Cardiac septum (tissue), 1 donor: Measurements from ENCODE around the gene ODAM. TPM values are rescaled to one million over a fixed set of nuclear protein-coding genes. Genes with fewer than 3 reads are reported as not detected.
"Not testable (repeated sequence)": the region's sequence is repeated elsewhere in the genome, so short reads cannot be mapped to it uniquely, and the experiment has no call there.

Source experiments
- DNase-seq: peaks from one replicate; pipeline ENCODE4 v3.0.0-alpha.2; 2020; ENCODE audit warnings: low spot score
- intact Hi-C: fragments of 100-400 bp; cut with DNase I; formaldehyde crosslinking; loops from one replicate; pipeline ENCODE4 v1.14.0; 2022
- total RNA-seq: library from RNA; stranded (reverse); fragmentation: NEBNext Ultra II Directional; extraction: Animal tissue kit (Norgen Biotek cat#: 25700); gene quantifications from one replicate; pipeline ENCODE4 v1.2.1, GENCODE V29; 2021
- donor health status: DM: no; HTN: no; CAD: no.

The ODAM gene
- total RNA-seq, 1 donor from 2014 or later = not detected

DNA sequence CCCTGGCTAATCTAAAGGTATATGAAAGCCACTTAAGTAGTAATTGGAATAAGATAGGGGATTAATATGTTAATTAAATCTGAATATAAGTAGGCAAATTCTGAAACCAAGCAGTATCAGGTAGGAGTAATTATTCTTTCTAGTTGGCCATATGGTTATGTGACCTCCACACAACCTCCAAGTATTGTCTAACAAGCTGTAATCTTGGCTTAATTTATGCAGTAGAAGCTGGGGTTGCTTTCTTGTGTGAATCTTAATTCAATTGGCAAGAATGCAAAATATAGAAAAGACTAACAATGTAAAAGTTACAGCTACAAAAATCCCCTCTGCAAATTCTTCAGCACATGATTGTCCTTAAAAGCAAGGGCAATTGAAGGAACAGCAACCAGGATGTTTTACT, 20.6 kb downstream of the ODAM start:
- intact Hi-C loops, DNase-seq: not testable (repeated sequence)

DNA sequence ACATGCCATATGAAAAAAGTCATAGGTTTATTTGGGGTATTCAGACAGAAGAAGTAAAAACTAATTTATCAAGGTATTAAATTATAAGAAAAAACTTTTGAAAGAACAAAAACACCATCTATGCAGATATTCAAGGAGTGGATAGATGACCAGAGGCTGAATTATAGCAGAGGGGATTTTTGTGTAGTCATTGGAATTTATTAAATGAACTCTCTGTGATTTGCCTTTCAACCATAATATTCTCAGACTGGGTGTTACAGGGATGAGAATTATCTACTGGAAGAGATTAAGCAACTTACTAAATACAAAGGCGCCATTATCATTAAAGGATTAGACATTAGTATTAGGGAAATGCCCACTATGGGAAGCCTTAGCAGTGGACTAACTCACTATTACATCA, 21.0 kb downstream of the ODAM start:
- DNase-seq, intact Hi-C loops: not testable (repeated sequence)

DNA sequence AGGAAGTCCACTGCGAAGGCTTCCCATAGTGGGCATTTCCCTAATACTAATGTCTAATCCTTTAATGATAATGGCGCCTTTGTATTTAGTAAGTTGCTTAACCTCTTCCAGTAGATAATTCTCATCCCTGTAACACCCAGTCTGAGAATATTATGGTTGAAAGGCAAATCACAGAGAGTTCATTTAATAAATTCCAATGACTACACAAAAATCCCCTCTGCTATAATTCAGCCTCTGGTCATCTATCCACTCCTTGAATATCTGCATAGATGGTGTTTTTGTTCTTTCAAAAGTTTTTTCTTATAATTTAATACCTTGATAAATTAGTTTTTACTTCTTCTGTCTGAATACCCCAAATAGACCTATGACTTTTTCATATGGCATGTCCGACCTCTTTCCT, 25.9 kb downstream of the ODAM start:
- intact Hi-C loops, DNase-seq: not testable (repeated sequence)

DNA sequence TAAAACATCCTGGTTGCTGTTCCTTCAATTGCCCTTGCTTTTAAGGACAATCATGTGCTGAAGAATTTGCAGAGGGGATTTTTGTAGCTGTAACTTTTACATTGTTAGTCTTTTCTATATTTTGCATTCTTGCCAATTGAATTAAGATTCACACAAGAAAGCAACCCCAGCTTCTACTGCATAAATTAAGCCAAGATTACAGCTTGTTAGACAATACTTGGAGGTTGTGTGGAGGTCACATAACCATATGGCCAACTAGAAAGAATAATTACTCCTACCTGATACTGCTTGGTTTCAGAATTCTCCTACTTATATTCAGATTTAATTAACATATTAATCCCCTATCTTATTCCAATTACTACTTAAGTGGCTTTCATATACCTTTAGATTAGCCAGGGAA, 26.3 kb downstream of the ODAM start:
- DNase-seq, intact Hi-C loops: not testable (repeated sequence)

DNA sequence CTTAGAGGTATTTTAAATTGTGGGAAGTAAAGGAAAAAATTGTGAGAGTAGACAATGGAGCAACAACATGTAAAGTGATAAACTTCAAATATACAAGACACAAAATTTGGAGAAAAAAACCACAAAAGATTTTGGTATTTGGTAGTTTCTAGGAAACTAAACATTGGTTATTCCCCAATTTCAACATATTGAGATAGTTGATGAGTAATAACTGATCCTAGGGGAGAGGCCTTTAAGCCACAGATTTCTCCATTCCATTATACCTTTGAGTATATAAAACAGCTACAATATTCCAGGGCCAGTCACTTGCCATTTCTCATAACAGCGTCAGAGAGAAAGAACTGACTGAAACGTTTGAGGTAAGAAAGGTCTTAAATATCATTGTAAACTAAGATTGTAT, 30.3 kb downstream of the ODAM start, which contains the start of gene FDCSP:
Gene FDCSP (plus strand): TSS at position 301 of the 400 bp plus-strand sequence. CDS start 5,071 bp downstream, outside the sequence.
- no peak for DNase-seq
- intact Hi-C loops = no loop called here

DNA sequence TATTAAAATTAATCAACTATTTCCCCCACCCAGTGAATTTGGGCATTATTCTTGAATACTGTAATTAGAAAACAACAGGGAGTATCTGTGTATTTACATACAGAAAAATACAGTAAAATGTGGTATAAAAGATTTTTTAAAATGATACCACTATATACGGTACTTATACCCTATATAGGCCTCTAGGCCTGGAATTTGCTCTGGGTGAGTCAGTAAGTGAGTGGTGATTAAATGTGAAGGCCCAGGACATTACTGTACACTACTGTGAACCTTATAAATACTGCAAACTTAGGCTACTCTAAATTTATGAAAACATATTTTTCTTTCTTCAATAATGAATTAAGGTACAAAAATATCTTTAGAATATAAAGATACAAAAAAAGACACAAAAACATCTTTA, 40.6 kb downstream of the ODAM start:
- no peak for DNase-seq
- intact Hi-C loops = no loop called here

DNA sequence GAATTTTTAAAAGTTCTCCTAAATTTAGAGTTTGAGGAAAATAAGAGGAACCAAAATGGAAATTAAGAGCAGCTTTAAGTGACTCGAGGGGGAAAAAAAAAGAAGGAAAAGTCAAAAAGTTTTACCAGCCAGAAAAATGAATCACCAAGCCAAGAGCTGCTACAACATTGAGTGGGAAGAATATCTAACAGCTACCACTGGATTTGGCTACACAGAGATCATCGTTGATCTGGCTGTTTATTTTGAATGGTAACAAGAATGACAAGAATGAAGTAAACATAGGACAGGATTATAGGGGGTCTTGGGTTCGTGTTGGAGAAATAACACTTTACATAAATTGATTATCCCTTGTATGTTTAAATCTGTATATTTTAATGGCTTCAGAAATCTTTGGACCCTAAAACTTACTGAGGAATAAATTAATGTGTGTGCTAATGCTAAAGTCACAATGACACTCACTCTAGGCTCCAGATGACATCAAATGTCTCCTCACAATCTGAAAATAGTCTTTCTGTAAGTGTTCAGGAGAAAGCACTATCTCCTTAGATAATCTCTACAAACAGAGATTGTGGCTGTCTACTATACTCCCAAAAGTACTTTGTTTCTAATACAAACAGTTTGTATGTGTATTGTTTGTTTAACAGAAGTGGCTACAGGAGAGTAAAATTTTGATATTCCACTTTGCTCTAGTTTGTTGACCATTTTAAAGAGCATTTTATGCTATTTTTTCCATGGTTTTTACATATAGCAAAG, 43.8 kb downstream of the ODAM start:
- intact Hi-C loops = no loop called here

DNA sequence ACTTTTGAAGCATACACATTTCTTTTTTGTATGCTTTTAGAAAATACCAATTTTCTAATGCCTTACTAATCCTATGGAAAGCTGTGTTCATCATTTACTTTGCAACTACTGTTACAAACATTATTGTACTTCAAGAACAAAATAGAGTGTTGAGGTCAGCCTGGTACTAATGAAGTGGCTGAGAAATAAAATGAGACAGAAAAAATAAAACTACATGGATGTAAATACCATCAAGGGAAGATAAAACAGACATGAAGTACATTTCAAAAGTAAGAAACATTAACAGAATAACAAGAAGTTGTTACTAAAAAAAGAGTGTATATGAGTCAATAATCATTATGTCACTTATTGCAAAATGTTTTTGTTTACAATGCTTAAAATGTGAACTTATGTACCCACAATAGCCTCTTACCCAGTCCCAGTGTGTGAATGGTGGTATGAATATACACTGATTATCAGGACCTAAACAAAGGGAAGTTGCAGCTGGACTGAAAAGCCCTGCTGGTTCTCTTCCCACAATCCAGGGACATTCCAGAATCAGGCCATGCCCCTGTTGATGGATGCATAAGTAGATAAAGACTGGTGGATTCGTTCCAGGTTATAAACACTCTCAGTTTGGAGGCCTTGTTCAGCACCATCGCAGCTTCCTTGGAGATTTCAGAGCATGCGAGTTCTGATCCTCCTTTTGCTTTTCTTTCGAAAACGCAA, 44.5 kb downstream of the ODAM start:
- intact Hi-C loops = no loop called here
- DNase-seq = no peak

More for the DNA sequence above, 43.8 kb downstream of the ODAM start:
- no peak for DNase-seq

DNA sequence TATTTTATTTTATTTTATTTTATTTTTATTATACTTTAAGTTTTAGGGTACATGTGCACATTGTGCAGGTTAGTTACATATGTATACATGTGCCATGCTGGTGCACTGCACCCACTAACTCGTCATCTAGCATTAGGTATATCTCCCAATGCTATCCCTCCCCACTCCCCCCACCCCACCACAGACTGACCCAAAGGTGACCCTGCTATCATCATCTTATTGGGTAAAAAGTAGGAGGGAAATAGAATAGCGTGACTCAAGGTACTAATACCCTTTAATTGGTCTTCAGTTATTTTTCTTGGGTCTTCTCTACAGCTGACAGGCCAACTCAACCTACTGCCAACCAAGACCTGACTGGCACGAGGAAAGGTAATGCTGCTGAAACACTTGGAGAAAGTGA, 46.8 kb downstream of the ODAM start, which contains the start of gene CSN3:
Gene CSN3 (plus strand): TSS at position 301 of the 400 bp plus-strand sequence. CDS start 2,223 bp downstream, outside the sequence.
- intact Hi-C loops, DNase-seq: not testable (repeated sequence)

DNA sequence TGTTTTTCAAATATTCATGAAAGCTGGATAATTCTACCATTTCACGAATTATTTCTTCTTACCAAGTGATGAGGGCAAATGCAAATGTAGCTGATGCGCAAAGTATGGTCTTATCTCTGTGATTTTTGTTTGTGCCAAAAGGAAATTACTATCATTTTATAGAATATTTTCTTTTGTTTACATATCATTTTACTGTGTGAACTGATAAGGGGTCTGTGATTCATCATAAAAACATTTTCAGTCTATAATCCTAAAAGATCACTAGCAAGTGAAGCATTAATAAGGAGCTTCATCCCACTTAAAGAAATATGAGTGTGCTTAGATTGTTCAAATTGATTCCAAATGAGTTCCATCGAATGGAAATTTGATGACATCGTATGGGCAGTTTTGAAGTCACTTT, 47.6 kb downstream of the ODAM start:
- intact Hi-C loops = no loop called here
- DNase-seq = no peak

DNA sequence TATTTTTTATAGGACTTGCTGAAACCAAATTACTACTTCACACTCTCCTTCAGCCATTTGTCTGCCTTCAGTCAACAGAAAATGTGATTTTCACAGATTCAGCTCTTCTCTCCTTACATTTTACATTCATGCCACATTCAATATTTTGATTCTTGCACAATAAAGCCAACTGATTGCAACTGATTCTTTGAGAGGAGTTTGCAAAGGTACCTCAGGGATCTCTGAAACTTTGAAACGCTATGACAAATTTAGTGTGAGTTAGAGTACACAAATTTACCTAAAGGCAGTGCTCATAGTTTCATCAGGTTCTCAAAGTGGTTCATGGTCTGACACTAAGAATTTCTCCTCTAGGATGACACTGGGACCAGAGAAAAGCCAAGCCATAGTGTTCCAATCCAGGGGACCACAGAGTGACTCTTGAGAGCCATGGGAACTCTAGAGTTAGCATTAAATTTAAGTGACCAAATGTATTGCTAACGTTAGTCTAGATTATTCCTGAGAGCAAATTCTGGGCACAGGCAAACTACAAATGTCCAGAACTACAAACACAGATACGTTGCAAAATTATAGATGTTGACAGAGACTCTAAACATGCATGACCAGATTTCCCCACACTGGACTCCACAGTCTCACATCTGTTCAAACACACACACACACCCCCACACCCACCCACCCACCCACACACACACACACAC, 55.9 kb downstream of the ODAM start:
- intact Hi-C loops = no loop called here
- DNase-seq = no peak

DNA sequence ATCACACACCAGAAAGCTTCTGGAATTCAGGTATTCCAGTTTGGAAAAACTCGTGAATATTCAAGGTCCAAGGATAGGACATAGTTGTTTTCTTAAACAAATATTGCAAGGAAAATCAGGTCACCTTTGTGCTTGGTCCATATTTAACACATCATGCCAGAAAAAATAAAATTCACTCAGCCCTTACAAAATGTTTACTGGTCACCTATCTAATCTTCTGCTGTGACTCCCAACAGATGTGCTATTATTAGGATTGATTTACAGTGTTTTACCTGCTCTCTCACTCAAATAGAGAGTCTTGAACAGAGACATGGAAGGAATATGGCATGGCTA, 56.4 kb downstream of the ODAM start:
- intact Hi-C loops = no loop called here
- no peak for DNase-seq

Other genes with a start within 250 kb of the ODAM start
- not detected for gene CSN2, start 230.0 kb upstream of the ODAM start, total RNA-seq
- not detected for gene STATH, start 199.8 kb upstream of the ODAM start, total RNA-seq
- gene HTN3, start 167.3 kb upstream of the ODAM start, total RNA-seq = not detected
- gene HTN1, start 145.3 kb upstream of the ODAM start, total RNA-seq = not detected
- gene PRR27, start 41.5 kb upstream of the ODAM start, total RNA-seq = not detected
- gene FDCSP, start 30.4 kb downstream of the ODAM start, total RNA-seq = not detected
- not detected for gene CSN3, start 46.9 kb downstream of the ODAM start, total RNA-seq
- not detected for gene CABS1, start 139.3 kb downstream of the ODAM start, total RNA-seq
- not detected for gene SMR3A, start 165.0 kb downstream of the ODAM start, total RNA-seq
- not detected for gene SMR3B, start 187.4 kb downstream of the ODAM start, total RNA-seq
- not detected for gene OPRPN, start 202.2 kb downstream of the ODAM start, total RNA-seq